ENCODE data around the gene AKR1B15.

DNA sequence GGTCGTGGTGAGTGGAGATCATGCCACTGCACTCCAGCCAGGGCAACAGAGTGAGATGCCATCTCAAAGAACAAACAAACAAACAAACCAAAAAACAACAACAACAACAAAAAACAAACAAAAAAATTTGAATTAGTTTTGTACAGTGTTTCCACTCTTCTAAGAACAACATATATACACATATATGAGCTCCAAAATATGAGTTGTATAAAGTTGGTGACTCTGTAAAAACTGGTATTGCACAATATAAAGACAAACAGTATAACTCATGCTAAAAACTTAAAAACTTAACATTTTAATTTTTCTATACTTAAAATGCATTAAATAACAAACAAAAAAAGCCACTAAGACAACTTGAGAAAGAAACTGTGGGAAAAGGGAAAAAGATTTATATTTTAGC, 46.0 kb downstream of the AKR1B15 start:
- TF ChIP-seq POLR2AphosphoS5 (IDR thresholded peaks at IDR 0.05; ENCODE audit: borderline replicate concordance, low read depth, low read length) (no peak), EZH2 (IDR thresholded peaks at IDR 0.05) (no peak)

Measured in SK-N-MC (cell line).